Measurements from ENCODE around the gene KCNJ11. TPM values are rescaled to one million over a fixed set of nuclear protein-coding genes. Genes with fewer than 3 reads are reported as not detected.
A peak's percentile ranks its signal among the peaks of the same experiment; 100 is the strongest.
"Not testable (repeated sequence)": the region's sequence is repeated elsewhere in the genome, so short reads cannot be mapped to it uniquely, and the experiment has no call there.

The KCNJ11 gene
- total RNA-seq, 1 donor from 2014 or later, result 1.2 TPM

DNA sequence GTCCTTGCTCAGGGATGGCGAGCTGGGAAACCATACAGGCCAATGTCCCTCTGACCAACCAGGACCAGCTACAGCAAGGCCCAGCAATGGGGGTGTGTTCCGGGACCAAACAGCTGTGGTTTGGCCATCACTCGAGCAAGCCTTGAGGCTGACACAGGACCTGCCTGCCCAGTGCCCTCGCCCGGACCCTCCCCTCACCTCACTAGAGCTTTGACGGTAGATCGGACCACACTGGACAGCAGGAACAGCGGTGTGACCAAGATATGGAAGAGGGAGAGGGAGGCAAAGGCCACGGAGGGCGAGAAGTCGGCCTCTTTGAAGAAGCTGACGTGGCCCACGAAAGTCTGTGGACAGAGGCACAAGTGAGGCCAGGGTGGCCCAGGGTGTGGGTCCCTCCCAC, 42.2 kb upstream of the KCNJ11 start:
- Mint-ChIP-seq H3K4me1 (ENCODE audit: low read depth, unreplicated experiment) (peaks cover 26% of the 10 kb centered on the region), H3K9me3 (ENCODE audit: unreplicated experiment) (peaks cover 2% of the 10 kb centered on the region), H3K36me3 (ENCODE audit: unreplicated experiment) (no peaks in the 10 kb centered on the region), H3K27me3 (ENCODE audit: unreplicated experiment) (peaks cover 5% of the 10 kb centered on the region), H3K27ac (ENCODE audit: unreplicated experiment) (no peak overlapping the region), H3K4me3 (ENCODE audit: unreplicated experiment) (peak overlapping the region; percentile 34)
- TF ChIP-seq, protein P1, sequence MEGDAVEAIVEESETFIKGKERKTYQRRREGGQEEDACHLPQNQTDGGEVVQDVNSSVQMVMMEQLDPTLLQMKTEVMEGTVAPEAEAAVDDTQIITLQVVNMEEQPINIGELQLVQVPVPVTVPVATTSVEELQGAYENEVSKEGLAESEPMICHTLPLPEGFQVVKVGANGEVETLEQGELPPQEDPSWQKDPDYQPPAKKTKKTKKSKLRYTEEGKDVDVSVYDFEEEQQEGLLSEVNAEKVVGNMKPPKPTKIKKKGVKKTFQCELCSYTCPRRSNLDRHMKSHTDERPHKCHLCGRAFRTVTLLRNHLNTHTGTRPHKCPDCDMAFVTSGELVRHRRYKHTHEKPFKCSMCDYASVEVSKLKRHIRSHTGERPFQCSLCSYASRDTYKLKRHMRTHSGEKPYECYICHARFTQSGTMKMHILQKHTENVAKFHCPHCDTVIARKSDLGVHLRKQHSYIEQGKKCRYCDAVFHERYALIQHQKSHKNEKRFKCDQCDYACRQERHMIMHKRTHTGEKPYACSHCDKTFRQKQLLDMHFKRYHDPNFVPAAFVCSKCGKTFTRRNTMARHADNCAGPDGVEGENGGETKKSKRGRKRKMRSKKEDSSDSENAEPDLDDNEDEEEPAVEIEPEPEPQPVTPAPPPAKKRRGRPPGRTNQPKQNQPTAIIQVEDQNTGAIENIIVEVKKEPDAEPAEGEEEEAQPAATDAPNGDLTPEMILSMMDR (IDR thresholded peaks at IDR 0.05; ENCODE audit: partially characterized antibody, unreplicated experiment), result no peak
- no peak for DNase-seq

GRCh38 chr11:17428925-17429324, 40.5 kb upstream of the KCNJ11 start:
- peaks cover 2% of the 10 kb centered on the region for H3K9me3 Mint-ChIP-seq (ENCODE audit: unreplicated experiment)
- peaks cover 20% of the 10 kb centered on the region for H3K4me1 Mint-ChIP-seq (ENCODE audit: low read depth, unreplicated experiment)
- H3K36me3 Mint-ChIP-seq (ENCODE audit: unreplicated experiment), result no peaks in the 10 kb centered on the region
- H3K4me3 Mint-ChIP-seq (ENCODE audit: unreplicated experiment), result peak overlapping the region; percentile 28
- no peak for DNase-seq
- peaks cover 5% of the 10 kb centered on the region for H3K27me3 Mint-ChIP-seq (ENCODE audit: unreplicated experiment)
- TF ChIP-seq, protein P1 (IDR thresholded peaks at IDR 0.05; ENCODE audit: partially characterized antibody, unreplicated experiment), result no peak
- no peak overlapping the region for H3K27ac Mint-ChIP-seq (ENCODE audit: unreplicated experiment)

DNA sequence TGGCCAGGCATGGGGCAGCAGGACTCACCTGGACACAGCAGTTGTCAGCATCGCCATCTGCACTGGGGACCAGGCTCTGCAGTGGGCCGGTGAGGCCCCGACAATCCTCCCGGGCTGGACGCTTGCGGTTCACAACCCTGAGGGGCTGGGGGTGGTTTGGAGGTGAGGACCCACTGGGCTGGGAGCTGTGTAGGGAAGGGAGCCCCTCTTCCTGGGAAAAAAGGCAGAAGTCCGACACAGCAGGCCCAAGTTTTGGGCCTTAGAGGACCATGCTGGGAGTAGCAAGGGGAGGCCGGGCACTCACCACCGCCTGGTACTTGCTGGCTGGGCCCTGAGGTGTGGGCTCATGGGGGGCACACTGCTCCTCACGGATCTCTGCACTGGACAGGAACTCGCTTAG, 39.8 kb upstream of the KCNJ11 start:
- TF ChIP-seq, protein P1 (IDR thresholded peaks at IDR 0.05; ENCODE audit: partially characterized antibody, unreplicated experiment), result no peak
- H3K9me3 Mint-ChIP-seq (ENCODE audit: unreplicated experiment), result peaks cover 2% of the 10 kb centered on the region
- no peaks in the 10 kb centered on the region for H3K36me3 Mint-ChIP-seq (ENCODE audit: unreplicated experiment)
- no peak overlapping the region for H3K27ac Mint-ChIP-seq (ENCODE audit: unreplicated experiment)
- no peak for DNase-seq
- H3K27me3 Mint-ChIP-seq (ENCODE audit: unreplicated experiment), result peaks cover 5% of the 10 kb centered on the region
- H3K4me3 Mint-ChIP-seq (ENCODE audit: unreplicated experiment), result no peak overlapping the region
- peaks cover 20% of the 10 kb centered on the region for H3K4me1 Mint-ChIP-seq (ENCODE audit: low read depth, unreplicated experiment)

DNA sequence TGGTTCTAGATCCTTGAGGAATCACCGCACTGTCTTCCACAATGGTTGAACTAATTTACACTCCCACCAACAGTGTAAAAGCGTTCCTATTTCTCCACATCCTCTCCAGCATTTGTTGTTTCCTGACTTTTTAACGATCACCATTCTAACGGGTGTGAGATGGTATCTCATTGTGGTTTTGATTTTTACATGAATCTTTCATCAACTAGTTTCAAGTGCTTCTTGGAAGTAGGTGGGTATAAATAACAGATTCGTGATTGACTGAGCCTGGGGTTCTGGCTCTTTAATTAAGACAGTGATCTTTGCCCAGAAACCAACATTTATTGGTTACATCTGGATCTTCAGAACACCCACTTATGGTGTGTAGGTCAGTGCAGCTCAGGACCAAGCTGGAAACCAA, 37.8 kb upstream of the KCNJ11 start:
- not testable (repeated sequence) for H3K36me3 Mint-ChIP-seq (ENCODE audit: unreplicated experiment); H3K4me3 Mint-ChIP-seq (ENCODE audit: unreplicated experiment); H3K9me3 Mint-ChIP-seq (ENCODE audit: unreplicated experiment); H3K27ac Mint-ChIP-seq (ENCODE audit: unreplicated experiment); DNase-seq; H3K27me3 Mint-ChIP-seq (ENCODE audit: unreplicated experiment)
- peaks cover 18% of the 10 kb centered on the region for H3K4me1 Mint-ChIP-seq (ENCODE audit: low read depth, unreplicated experiment)

DNA sequence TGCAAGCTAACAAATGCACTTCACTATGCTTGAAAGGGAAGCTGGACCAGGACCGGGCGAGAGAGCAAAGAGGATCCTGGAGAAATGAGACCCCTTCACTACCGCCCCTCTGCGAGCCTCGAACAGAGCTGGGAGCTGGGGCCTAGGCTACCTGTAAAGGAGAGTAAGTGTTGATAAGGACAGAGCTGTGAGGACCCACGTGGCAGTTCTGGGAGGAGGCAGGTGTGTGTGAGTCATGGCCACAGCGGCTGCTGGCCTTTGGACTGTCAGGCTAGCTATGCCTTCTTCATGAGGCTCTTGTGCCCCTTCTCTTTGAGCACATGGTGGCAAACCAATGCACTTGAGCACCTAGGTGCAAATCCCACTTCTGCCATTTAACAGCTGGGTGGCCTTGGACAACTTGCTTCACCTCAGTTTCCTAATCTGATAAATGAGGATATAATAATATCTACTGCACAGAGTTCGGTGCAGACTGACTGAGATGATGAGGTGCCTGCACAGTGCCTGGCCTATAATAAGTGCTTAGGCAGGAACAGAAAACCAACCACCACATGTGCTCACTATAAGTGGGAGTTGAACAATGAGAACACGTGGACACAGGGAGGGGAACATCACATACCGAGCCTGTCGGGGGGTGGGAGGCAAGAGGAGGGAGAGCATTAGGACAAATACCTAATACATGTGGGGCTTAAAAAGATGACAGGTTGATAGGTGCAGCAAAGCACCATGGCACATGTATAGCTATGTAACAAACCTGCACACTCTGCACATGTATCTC, 35.3 kb upstream of the KCNJ11 start:
- peaks cover 4% of the 10 kb centered on the region for H3K27me3 Mint-ChIP-seq (ENCODE audit: unreplicated experiment)
- DNase-seq, result no peak

More for the DNA sequence above, 35.3 kb upstream of the KCNJ11 start:
- Mint-ChIP-seq H3K4me1 (ENCODE audit: low read depth, unreplicated experiment) (peaks cover 21% of the 10 kb centered on the region), H3K36me3 (ENCODE audit: unreplicated experiment) (no peaks in the 10 kb centered on the region), H3K27ac (ENCODE audit: unreplicated experiment) (no peak overlapping the region), H3K4me3 (ENCODE audit: unreplicated experiment) (no peak overlapping the region), H3K9me3 (ENCODE audit: unreplicated experiment) (peaks cover 4% of the 10 kb centered on the region)
- TF ChIP-seq, protein P1 (IDR thresholded peaks at IDR 0.05; ENCODE audit: partially characterized antibody, unreplicated experiment), result no peak

Data from glutamatergic neuron (in vitro differentiated cells).